Lung microvascular endothelial cell (primary cell): Measurements from ENCODE around the gene SMG6. TPM values are rescaled to one million over a fixed set of nuclear protein-coding genes. Genes with fewer than 3 reads are reported as not detected.

Experiments used
- DNase-seq, 2 donors: peaks; one replicate each; pipeline versions ENCODE4 v3.0.0 to v3.0.0-alpha.2; 2010; ENCODE audit warnings: low read depth in 2 of 2
- total RNA-seq: library from RNA; depleted of rRNA; stranded (reverse); fragments of >200 nt; gene quantifications from 2 replicates; pipeline ENCODE4 v1.2.1, GENCODE V29; 2014

The SMG6 gene
- total RNA-seq, 1 donor from 2014 or later = 23.8 TPM

DNA sequence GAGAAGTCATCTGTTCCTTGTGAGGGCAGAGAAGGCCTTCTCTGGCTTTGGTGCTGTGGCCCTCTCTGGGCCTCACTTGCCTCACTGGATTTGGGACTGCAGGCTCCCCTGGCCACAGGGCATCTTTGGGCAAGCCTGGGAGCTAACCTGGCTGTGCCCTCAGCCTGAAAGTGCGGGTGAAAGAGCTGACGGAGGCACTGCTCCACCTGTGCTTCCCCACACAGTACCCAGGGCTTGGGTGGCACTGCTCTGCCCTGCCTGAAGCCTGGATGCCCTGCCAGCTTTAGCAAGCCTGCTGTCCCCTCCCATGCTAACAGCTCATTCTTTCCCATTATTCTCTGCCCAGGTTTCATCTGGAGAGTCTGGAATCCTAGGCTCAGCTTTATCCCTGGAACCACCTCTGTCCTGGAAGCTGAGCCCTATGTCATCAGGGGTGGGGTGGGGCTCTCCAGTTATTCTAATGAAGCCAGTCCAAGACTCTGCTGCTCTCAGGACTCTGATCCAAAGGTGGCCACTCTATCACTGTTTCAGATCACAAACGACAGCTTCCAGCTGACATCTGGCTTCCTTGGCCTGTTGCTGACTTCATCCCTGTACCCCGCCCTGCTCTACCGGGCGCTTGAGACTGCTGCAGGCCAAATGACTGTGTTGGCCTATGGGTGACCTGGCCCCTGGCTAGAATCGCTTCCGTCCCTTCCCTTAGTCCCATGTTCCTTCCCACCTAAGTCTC lies 219.4 kb downstream of the SMG6 start:
- DNase-seq = peak; percentile 54 to 80

- peak; percentile 47 to 65 for DNase-seq
Observed at GRCh38 chr17:2083613-2084035, 220.0 kb downstream of the SMG6 start.

DNA sequence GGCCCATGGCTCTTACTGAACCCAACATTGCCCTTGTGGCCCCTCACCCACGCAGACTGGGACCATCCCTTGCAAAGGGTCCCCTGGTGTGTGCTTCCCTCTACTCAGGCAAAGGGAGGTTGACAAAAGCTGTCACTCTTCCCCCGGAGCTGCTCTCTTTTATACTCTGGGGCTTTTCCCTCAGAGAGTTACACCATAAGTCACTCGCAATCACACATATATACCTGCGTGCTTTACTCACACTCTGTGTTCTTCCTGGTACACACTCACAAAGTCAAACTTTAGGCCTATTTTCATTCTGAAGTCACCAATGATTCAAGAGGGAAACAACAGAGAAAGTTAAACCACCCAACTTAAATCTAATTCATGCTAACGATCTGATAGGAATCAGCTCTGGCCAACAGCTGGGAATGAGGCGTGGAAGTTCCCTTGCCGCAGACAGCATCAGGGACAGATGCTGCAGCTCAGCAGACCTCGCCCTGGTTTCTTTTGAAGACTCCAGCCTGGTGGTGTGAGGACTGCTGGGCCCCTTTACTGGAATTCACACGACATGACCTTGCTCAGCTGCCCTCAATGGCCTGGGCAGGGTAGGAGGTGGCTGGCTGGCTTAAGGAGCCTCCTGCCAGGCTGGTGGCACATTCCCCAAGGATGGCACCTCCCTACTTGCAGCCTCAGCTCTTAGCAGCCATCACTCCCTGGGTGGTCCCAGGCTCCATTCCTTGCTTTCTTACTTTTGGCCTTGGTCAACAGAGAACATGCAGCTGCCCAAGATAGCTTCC lies 221.4 kb downstream of the SMG6 start:
- DNase-seq = no peak

DNA sequence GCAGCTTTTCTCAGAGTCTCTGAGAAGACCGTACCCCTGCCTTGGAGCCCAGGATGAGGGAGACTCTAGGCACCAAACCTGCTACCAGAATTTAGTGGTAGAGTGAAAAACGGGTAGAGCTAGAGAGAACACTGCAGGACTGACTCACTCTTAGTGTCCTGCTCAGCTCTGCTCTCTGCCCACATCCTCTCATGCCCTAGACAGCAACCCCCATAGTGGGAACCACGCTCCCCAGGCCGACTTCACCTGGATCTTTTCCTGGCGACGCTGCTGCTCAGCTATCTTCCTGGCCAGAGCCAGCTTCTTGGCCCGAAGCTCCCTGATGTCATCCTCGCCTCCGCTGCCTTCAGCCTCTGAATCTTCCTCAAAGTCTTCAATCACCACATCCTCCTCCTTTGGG lies 222.0 kb downstream of the SMG6 start:
- peak in 1 of 2 donors; percentile 53 for DNase-seq

DNA sequence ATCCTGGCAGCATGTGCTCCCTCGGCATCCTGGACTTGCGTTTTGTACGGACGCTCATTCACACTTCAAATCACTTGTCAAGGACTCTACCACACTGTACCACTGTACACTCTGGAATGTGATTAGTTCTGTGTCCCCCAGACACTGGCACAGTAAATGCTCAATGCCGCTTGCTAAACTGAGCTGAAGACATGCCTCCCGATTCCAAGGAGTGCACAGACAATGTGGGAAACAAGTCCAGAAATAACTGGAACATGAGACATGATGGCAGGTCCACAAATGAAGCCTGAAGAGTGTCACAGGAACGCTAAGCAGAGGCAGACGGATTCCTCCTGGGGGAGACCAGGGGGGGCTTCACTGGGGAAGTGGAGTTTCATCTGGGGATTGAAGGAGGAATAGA lies 226.5 kb downstream of the SMG6 start:
- no peak for DNase-seq

DNA sequence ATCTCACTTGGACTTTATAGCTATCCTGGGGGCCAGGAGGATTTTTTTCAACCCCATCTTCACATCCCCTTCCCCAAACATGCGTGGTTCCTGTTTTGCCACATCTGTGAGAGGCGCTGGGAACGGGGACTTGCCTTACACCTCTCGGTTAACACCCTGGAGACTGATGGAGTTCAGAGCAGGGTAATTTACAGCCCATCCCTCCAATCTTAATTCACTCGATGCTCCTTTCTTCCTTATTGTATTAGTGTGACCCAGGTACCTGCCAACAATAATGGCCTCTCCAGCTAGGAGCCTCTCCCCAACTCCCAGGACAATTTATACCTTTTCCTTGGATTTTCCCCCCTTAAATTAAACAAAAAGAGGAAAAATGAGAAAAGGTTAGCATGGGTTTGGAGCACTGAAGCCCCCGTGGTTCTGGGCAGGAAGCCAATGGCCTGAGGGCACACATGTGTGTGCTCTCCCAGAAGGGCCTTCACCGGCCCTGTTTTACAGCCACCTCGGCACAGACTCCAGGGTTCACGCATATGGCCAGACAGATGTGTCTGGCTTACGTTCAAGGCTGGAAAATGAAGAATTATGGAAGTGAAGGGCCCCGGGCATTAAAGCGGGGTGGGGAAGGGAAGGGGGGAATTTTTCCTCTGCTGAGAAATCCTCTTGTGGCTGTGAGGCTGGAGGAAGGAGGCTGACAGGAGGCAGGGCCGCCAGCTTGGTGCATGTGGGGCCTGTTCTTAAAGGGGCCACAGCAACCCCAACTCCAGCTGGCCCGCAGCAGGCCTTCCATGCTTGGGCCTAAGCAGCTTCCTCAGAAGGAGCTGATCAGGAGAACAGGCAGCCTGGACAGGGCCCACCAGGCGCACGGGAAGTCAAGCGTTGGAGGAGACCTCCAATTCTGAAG lies 227.2 kb downstream of the SMG6 start:
- no peak for DNase-seq

- peak; percentile 55 to 76 for DNase-seq
Observed at GRCh38 chr17:2075336-2076086, 228.1 kb downstream of the SMG6 start.

GRCh38 chr17:2074919-2075318 lies 228.7 kb downstream of the SMG6 start:
- DNase-seq = no peak

DNA sequence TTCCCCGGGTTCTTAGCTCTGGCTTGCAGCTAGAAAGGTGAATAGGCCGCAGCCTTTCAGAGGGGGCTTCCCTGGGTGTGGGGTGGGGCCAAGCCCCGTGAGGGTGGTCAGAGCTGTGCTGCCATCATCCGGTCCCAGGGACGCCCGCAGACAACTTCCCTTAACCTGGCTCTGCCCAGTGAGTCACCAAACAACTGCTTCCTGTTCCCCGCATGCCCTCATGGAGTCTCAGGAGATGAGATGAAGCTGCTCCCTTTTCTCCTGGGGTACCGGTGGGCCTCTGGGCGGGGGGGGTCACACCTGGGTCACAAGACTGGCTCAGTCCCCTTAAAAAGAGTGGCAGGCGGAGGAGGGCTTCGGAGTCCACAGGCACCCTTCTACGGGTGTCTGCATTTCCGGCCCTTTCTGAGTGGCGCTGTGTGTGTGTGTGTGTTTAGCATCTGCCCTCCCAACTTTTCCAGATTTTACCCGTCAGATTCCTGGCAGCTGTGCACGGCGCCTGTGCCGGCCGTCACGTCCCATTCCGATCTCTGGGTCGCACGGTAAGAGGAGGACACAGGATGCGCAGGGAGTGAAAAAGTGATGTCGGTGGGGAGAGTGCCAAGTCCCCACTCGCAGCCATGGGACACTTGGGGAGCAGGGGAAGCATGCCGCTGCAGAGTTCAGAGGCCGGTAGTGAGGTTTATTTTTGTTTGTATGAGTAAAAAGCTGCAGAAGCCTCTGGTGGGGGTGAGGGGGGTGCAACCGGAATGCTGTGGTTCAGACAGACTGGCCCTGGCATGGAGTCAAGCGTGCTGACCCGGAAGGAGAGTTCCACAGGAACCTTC lies 231.9 kb downstream of the SMG6 start:
- DNase-seq = peak; percentile 90 to 97

DNA sequence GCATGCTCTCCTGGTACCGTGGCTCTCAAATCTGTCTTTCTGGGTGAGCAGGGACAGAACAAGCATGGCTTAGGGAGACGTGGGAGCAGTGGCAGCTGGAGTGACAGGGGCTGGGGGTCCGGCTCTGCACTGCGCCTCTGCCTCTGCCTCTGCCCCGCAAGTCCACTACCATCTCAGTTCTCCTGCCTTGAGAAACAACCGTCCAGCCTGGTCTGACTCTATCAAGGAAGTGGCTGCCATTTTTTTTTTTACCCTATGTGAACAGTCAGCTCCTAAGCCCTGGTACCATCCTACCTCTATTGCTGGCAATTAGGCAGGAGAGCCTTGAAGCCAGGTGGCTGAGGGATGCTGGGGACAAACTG lies 232.6 kb downstream of the SMG6 start:
- DNase-seq = no peak

DNA sequence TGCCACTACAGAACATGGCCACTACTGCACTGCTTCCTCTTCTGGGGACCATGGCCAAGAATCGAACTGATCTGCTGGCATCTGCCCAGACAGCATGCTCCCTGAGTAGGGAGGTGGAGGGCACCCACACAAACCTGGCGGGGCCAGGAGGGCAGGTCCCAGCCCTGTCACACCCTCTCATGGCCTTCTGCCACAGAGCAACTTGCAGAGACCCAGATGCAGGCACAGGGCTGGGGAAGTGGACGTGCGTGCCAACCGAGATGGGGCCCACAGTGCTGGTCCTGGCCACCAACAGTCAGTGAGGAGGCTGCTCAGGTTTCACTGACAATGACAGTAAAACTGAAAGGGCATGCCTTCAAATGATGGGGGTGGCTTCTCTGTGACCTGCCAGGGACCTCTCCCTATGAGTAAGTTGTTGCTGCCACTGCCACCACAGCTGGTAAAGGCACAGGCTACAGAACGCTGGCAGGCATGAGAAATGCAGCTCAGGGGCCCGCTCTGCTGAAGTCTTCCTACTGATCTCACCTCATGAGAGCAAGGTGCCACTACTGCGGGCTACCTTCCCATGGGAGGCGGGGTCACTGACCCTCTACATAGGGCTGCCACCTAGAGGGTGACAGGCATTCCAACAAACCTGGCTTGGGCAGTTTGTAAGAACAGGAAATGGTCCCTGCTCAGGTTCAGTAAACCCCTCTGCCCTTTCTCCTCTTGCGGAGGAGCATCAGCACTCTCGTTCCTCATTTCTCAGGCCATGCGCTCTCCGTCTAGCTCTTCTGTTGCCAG lies 233.2 kb downstream of the SMG6 start:
- no peak for DNase-seq

DNA sequence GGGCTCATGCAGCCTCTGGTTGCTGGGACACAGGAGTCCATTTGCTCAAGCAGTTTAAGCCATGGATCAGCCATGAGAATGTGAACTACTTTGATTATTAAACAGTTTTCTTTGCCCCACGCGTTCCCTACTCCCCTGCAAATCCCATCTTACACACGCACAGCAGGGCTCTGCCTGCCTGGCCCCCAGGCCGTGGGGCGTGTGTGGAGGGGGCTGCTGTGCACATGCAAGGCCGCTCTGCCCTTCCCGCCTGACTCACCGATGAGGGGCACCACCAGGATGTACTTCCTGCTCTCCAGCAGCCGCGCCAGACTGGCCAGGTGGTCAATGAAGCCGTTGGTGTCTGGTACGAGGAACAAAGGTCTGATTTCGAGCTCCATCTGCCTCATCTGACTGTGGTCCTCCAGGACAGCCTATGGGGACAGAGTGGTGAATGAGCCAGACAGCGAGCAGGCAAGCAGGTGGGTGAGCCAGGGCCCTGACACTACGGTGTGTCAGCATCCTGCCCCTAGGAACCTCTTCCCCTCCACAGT lies 235.0 kb downstream of the SMG6 start:
- DNase-seq = peak; percentile 81 to 85

DNA sequence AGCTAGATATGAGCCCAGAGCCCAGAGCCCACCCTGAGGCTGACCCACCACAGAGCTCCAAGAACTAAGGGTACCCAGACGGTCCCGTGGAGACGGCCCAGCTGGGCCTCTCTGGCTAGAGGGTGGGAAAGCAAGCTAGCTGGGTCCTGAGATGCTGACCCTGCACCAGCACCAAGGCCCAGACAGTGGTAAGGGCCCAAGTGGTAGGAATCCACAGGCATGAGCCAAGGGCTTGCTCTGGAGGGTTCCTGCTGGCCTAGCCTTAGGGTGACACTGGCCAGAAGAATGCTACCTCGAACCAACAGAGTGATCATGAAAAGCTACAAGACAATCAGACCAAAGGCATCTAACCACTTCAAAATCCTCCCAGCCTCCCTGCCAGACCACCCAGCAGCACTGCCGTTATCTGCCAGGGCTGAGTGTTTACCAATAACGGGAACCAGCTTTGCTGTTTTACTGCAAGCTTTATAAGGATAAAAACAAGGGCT lies 235.5 kb downstream of the SMG6 start:
- no peak for DNase-seq

- DNase-seq = peak; percentile 64 to 75
Observed at GRCh38 chr17:2067608-2068024, 236.0 kb downstream of the SMG6 start.

- peak in 1 of 2 donors; percentile 57 for DNase-seq
Observed at GRCh38 chr17:2067048-2067561, 236.5 kb downstream of the SMG6 start.

DNA sequence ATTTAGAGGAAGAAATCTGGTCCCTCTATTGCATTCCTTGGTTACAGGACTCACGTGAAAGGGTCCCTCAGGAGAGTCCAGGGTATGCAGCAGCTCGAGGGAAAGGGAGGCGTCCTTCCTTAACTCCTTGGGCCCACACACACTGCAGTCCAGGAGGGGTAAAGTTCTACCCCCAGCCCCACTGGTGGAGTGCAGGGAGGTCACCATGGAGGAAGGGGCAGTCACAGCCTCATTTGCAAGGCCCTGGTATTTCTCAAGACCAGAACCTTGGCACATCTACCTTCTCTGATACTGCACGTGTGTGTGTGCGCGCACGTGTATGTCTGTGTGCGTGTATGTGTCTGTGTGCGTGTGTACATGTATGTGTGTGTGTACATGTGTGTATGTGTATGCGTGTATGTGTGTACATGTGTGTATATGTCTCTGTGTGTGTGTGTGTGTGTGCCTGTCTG lies 237.6 kb downstream of the SMG6 start:
- peak in 1 of 2 donors; percentile 36 for DNase-seq

- peak; percentile 82 to 93 for DNase-seq
Observed at GRCh38 chr17:2064980-2065785, 238.4 kb downstream of the SMG6 start.

DNA sequence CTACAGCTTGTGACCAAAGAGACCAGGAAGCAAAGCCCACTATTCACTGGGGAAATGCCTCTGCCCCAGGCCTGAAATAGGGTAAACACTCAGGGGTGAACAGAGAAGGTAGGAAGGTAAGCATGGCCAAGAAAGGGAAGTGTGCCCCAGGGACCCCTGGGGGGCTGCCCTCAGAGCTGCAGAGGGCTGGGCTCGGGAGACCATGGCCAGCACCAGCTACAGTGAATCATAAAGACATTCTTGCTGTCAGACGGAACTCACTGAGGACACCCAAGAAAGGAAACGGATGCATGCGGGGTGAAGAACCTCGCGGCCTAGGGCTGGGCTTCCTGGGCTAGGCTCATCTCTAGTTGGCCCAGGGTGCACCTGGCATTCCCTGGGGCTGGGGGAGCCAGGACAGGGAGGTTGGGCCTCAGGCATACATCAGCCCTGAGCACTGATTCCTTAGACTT lies 239.0 kb downstream of the SMG6 start:
- DNase-seq = peak; percentile 46 to 60
